GM21529 (cell line): ENCODE results near the gene ARHGEF28.

Source experiments
- ATAC-seq: cut with Tn5 transposase; IDR thresholded peaks from one replicate; pipeline ENCODE4 v1.9.1; 2021; ENCODE audit not compliant: unreplicated experiment

Gene ARHGEF28

DNA sequence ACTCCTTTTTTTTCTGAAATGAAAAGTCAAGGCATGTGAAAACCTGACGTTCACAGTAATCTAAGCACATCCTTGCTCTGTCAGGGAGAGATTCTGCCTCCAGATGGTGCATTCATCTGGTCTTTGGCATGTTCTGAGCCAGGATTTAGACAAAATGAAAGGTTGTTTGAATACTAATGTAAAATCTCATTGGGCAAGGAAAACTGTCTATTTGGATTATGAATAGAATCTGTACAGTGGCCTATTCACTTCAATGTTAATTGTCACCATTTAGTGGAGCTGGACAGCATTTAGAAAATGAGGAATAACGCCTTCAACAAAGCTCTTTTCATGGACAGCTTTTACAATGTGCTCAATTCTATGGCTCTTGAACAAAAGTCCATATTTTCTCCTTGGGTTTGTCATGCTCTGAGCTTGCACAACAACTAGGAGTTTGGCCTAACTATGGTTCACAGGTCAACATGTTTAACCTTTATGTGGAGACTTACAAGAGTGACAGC is 28.9 kb downstream of the ARHGEF28 start:
- ATAC-seq = no peak

- ATAC-seq = no peak
Observed at GRCh38 chr5:73655521-73656160, 29.6 kb downstream of the ARHGEF28 start.

DNA sequence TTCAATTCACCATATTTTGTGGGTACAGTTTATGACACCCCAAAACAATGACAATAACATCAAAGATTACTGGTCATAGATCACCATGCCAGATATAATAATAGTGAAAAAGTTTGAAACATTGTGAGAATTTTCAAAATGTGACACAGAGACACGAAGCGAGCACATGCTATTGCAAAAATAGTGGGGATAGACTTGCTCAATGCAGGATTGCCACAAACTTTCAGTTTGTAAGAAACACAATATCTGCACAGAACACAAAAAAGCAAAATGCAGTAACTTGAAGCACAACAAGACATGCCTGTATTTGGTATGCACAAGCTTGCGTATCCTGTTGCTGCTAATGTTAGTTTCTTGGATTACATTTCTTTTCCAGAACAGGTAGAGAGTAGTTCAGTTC is 35.8 kb downstream of the ARHGEF28 start:
- ATAC-seq = no peak

DNA sequence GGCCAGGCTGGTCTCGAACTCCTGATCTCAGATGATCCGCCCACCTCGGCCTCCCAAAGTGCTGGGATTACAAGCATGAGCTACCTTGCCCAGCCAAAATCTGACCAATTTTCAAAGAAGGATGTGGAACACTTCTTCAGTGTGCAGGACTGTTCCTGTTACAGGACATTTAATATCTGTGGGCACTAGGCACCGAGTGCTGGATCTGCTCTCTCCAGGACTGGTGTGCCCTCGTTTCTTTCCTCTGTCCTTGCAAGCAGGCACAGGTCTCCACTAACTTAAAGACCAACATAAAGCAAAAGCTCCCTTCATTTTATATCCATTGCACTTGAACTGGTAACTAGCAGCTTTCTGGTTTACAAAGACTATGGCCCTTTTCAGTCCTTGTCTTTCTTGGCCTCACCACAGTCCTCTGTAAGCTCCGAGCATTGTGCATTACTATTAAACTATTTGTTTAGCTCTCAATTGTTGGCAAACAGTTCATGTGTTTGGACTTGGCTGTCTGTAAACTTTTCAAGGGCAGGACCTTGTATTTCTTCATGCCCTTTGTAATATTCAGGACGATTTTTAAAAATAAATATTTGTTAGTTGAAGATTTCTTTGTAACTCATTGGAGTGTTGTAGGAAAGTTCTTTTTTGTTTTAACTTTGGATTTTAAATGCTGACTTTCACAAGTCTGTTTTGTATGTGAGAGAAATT is 37.3 kb downstream of the ARHGEF28 start:
- ATAC-seq = no peak

DNA sequence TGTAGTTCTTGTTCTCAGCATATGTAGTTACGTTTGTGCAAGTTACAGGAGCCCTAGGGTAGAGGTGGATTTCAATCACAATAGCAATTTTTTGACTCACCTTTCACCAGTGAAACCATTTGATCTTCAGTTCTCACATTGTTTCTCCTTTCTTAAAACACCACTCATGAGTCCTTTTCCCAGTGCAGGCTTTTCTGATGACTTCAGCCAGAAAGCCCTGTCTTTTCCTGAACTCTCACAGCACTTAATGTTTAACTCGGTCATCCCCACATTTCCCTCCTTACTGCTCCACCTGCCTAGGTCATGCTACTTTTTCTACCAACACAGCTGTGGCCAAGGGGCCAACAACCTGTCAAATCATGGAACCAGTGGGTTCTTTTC is 37.9 kb downstream of the ARHGEF28 start:
- ATAC-seq = peak; percentile 77

DNA sequence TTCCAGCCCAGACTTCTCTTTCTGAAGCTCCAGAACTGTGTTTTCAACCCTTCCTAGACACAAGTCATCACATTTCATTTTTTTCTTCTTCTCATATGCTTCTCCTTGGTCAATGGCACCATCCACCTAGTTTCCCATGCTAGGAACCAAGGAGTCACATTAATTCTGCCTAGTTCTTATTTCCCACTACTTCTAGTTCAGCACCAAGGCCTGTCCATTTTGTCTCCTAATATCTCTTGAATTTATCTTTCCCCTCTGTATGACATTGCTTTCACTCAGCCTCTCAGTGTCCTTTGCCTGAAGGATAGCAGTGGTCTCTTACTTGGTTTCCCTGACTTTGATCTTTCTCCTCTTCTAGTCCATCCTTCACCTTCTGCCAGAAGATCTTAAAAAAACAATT is 38.8 kb downstream of the ARHGEF28 start:
- ATAC-seq = no peak

DNA sequence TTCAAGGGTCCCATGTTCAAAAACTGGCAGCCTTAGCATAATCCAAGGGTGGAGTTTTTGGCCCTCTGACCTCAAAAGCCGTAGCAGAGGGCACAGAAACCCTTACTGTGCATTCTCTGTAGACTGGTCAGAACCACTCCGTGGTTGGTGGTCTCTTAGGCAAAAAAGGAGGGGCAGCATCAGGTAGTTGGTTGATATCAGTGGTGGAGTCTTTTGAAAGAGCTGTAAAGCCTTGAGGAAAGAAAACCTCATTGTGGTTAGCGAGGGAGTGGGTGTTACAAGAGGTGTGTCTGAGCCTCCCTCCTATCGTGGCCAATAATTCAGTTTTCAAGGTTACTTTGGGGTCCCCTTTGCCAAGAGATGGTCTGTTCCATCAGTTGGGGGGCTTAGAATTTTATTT is 40.9 kb downstream of the ARHGEF28 start:
- ATAC-seq = no peak

DNA sequence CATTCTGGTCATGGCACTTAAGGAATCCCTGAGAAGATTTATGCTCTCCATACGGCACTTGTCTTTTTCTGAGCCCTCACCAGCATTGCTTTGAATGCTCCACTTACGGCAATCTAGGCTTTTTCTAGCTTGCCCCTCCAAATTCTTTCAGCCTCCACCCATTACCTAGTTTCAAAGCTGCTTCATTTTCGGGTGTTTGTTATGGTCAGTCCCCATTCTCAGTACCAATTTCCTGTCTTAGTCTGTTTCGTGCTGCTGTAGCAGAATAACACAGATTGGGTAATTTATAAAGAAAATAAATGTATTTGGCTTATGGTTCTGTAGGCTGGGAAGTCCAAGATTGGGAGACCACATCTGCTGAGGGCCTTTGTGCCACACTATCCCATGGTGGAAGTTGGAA is 42.0 kb downstream of the ARHGEF28 start:
- ATAC-seq = no peak

DNA sequence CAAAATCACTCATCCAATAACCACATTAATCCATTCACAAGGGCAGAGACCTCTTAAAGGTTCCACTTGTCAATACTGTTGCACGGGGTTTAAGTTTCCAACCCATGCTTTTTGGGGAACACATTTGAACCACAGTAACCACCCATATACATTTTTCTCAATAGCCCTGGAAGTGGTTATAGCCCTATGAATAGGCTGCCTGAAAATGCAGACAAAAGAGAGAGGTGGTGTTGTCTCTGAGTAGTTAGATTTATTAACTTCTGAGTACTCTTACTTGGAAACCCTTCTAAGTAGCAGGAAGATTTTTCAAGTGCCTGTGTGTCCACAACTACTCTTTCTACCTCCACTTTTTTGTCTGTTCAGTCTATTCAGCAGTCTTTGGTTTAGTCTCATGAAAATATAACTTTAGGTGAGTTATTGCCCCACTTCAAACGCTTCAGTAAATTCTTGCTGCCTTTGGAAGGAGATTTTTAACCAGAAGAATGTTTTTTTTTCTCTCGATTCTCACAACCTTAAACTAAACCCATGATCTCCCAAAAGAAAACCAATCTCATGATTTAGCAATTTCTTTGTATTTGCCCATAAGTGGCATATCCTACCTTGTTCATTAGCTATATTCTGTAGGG is 42.6 kb downstream of the ARHGEF28 start:
- no peak for ATAC-seq

- ATAC-seq = no peak
Observed at GRCh38 chr5:73670731-73671130, 44.7 kb downstream of the ARHGEF28 start.

- ATAC-seq = no peak
Observed at GRCh38 chr5:73672132-73672531, 46.1 kb downstream of the ARHGEF28 start.

DNA sequence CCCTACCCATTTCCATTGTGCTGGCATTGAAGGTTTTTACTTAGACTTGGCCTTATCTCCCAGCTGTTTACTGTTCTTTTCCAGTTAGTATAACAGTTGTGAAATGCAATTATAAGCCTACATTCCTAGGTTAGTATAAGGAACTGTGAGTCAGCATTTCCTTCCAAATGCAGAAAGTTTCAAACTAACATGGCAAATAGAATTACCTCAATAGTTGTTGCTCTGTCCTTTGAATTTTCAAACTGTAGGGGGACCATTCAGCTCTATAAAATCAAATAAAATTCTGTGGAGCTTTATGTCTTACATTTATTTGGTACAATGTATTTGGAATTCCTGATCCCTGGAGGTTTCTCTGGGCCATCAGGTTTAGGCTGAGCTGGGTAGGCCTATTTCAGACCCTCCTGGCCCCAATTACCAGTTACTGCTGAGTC is 47.2 kb downstream of the ARHGEF28 start:
- ATAC-seq = no peak

DNA sequence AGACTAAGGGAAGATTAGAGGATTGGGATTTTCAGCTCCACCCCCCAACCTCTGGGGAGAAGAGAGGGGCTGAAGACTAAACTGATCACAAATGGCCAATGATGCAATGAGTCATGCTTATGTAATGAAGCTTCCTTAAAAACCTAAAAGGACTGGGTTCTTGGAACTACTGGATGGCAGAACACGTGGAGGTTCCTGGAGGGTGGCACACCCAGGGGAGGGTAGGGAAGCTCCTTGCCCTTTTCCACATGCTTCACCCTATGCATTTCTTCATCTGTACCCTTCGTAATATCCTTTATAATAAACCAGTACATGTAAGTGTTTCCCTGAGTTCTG is 48.6 kb downstream of the ARHGEF28 start:
- ATAC-seq = no peak

- ATAC-seq = no peak
Observed at GRCh38 chr5:73678322-73678740, 52.3 kb downstream of the ARHGEF28 start.

DNA sequence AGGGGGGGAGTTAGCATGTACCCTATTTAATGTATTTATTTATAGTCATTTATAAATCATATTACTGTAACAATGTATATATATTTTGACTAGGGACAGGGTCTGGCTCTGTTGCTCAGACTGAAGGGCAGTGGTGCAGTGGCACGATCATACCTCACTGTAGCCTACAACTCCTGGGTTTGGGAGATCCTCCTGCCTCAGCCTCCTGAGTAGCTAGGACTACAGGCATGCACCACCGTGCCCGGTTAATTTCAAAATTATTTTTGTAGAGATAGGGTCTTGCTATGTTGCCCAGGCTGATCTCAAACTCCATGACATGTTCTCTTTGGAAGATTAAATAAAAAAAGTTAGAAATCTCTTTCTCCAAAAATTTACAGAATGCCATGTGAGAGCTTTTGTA is 52.8 kb downstream of the ARHGEF28 start:
- ATAC-seq = no peak

- ATAC-seq = no peak
Observed at GRCh38 chr5:73682176-73682575, 56.2 kb downstream of the ARHGEF28 start.

GRCh38 chr5:73684691-73685090 is 58.7 kb downstream of the ARHGEF28 start:
- no peak for ATAC-seq

DNA sequence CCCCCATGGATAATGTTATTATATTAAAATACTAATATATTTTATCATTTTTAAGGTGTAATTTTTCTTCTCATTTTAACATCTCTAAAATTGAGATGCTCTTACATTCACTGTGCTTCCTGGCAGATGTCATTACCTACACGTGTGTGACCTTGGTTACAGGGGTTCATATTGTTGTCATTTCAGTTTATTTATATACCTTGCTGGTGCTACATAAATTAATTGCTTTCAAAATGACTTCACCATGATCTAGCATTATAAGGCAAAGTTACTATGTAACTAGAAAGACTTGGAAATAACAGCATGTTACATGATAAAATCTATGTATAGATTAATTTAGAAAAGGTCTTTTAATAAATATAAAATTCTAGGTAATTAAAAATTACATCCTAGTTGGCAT is 60.9 kb downstream of the ARHGEF28 start:
- ATAC-seq = no peak

GRCh38 chr5:73687357-73687756 is 61.4 kb downstream of the ARHGEF28 start:
- ATAC-seq = peak; percentile 83

DNA sequence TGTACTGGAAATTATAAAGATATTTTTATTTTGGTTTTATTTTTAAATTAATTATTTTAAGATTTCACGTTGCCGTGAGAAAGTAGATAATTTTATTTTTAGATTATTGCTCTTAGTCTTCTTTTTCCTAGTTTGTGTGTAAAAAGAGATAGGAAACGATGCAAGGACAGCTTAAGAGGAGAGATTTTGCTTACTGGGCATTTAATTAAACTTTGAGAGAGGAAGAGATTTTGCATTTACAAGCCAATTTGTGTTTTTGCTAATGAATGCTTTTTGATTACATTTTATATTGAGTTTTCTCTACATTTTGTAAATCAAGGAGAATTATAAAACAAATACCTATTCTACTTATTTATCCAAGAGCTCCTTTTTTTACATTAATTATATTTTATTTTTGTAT is 64.0 kb downstream of the ARHGEF28 start:
- ATAC-seq = no peak

DNA sequence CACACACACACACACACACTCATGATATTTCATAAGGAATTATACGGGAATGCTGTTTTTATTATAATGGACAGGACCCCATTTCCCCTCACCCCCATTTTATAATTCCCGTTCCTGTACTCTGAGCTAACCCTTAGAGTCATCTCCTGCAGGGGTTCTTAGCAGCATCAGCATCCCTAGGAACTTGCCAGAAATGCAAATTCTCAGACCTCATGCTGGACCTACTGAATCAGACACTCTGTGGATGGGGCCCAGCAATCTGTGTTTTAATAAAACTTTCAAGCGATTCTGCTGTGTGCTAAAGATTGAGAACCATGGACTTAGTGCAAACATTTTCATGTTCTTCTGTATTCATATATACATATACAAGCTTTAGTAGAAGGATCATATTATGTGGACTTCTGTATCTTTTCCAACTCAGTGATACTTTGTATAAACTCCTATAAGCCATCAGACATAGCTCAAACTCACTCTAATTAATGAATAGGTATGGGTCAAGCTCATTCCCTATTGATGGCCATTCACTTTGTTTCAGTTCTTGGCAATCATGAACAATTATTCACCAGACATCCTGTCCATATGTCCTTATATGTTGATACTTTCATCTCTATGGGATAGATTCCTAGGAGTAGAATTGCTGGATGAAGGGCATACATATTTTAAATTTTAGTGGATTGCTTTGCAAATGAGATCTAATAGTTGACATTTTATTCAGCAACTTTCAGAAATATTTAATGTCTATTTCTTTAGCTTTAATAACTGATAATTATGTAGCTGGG is 65.5 kb downstream of the ARHGEF28 start:
- ATAC-seq = no peak
